Activated CD8-positive, alpha-beta T cell treated with anti-CD3 and anti-CD28 coated beads for 36 hours (primary cell): ENCODE measurements around the gene ZXDC. TPM values are rescaled to one million over a fixed set of nuclear protein-coding genes. Genes with fewer than 3 reads are reported as not detected.

Source experiments
- ATAC-seq: fragments of 200-7000 bp; cut with Tn5 transposase; one replicate; pipeline ENCODE4 v1.10.0; 2021; ENCODE audit warnings: mild to moderate bottlenecking, moderate library complexity
- CTCF ChIA-PET: fragments of 350-600 bp; sonication (Branson Sonifier 250); formaldehyde crosslinking; loops from one replicate; lab custom pipeline; 2021; ENCODE audit warnings: antibody characterized with exemption; lab: Charles Lee
- POLR2A ChIA-PET: fragments of 350-600 bp; sonication (Branson Sonifier 250); formaldehyde crosslinking; loops from one replicate; lab custom pipeline; 2021; ENCODE audit warnings: antibody characterized with exemption; lab: Charles Lee
- DNase-seq: peaks from one replicate; pipeline ENCODE4 v3.0.0-alpha.2; 2020
- H3K27ac Mint-ChIP-seq: one replicate; pipeline ENCODE4 v1.8.0; 2021; ENCODE audit warnings: mild to moderate bottlenecking, mixed read lengths
- H3K27me3 Mint-ChIP-seq: one replicate; pipeline ENCODE4 v1.8.0; 2021; ENCODE audit warnings: mixed read lengths
- H3K36me3 Mint-ChIP-seq: one replicate; pipeline ENCODE4 v1.8.0; 2021; ENCODE audit warnings: low read depth, mixed read lengths
- H3K4me1 Mint-ChIP-seq: one replicate; pipeline ENCODE4 v1.8.0; 2021; ENCODE audit warnings: low read depth, mixed read lengths
- H3K4me3 Mint-ChIP-seq: one replicate; pipeline ENCODE4 v1.8.0; 2021; ENCODE audit warnings: mild to moderate bottlenecking, moderate library complexity, mixed read lengths
- H3K9me3 Mint-ChIP-seq: one replicate; pipeline ENCODE4 v1.8.0; 2021; ENCODE audit warnings: mixed read lengths
- CTCF ChIP-seq: fragments of 200-600 bp; IDR thresholded peaks from one replicate; pipeline ENCODE4 v1.8.0; 2022; ENCODE audit warnings: antibody characterized with exemption, mild to moderate bottlenecking
- intact Hi-C: fragments of 100-400 bp; cut with micrococcal nuclease; formaldehyde crosslinking; loops from one replicate; pipeline ENCODE4 v1.10.0; 2022
- total RNA-seq, 2 experiments: library from RNA; stranded (reverse); gene quantifications; one replicate each; pipeline ENCODE4 v1.2.3, GENCODE V29; 2021

ZXDC gene
- total RNA-seq, 2 experiments from 2014 or later, result 27.8 to 29.8 TPM

GRCh38 chr3:126491221-126492013, 15.7 kb upstream of the ZXDC start:
- ATAC-seq (no peak), DNase-seq (no peak)
- no peak for TF ChIP-seq CTCF
- POLR2A ChIA-PET, result no interaction called here
- intact Hi-C loops, result no loop called here
- H3K27me3 Mint-ChIP-seq, result no peaks in the 10 kb centered on the region
- CTCF ChIA-PET, result no interaction called here
- no peaks in the 10 kb centered on the region for H3K9me3 Mint-ChIP-seq
- no peak overlapping the region for H3K27ac Mint-ChIP-seq
- peaks cover 12% of the 10 kb centered on the region for H3K4me1 Mint-ChIP-seq
- H3K4me3 Mint-ChIP-seq, result no peak overlapping the region
- H3K36me3 Mint-ChIP-seq, result no peaks in the 10 kb centered on the region

- H3K36me3 Mint-ChIP-seq, result no peaks in the 10 kb centered on the region
- CTCF ChIA-PET, result no interaction called here
- ATAC-seq (no peak), DNase-seq (no peak)
- H3K4me3 Mint-ChIP-seq, result no peak overlapping the region
- H3K9me3 Mint-ChIP-seq, result no peaks in the 10 kb centered on the region
- no peak for TF ChIP-seq CTCF
- H3K4me1 Mint-ChIP-seq, result peaks cover 13% of the 10 kb centered on the region
- POLR2A ChIA-PET, result no interaction called here
- H3K27me3 Mint-ChIP-seq, result no peaks in the 10 kb centered on the region
- intact Hi-C loops, result no loop called here
- no peak overlapping the region for H3K27ac Mint-ChIP-seq
These were observed 14.9 kb upstream of the ZXDC start for GRCh38 chr3:126490619-126491018.

- Mint-ChIP-seq H3K4me3 (no peak overlapping the region), H3K27me3 (no peaks in the 10 kb centered on the region), H3K9me3 (no peaks in the 10 kb centered on the region), H3K4me1 (peaks cover 13% of the 10 kb centered on the region), H3K27ac (no peak overlapping the region), H3K36me3 (no peaks in the 10 kb centered on the region)
- TF ChIP-seq CTCF, result no peak
- DNase-seq, result no peak
- ChIA-PET POLR2A (no interaction called here), CTCF (no interaction called here)
- no peak for ATAC-seq
- intact Hi-C loops, result no loop called here
These were observed 13.3 kb upstream of the ZXDC start for GRCh38 chr3:126488886-126489569.

DNA sequence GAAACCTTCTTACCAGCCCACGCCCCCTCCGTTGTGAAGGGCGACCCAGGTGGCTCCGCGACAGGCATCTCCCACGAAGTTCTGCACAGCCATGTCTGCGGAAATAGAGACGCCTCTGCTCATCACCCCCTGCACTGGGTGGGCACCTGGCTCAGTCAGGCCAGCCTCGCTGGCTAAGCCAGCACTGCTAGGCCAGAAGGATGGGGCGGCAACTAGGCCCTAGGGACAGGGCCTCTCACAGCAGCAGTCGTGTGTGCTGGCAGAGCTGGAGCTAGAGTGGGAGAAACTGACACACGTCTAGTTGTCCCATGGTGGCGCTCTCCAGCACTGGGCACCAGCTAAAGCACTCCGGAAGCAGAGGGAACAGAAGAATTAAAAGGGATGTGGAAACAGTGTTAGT, 12.5 kb upstream of the ZXDC start:
- no peaks in the 10 kb centered on the region for H3K36me3 Mint-ChIP-seq
- no peaks in the 10 kb centered on the region for H3K9me3 Mint-ChIP-seq
- no peaks in the 10 kb centered on the region for H3K27me3 Mint-ChIP-seq
- POLR2A ChIA-PET, result no interaction called here
- H3K27ac Mint-ChIP-seq, result no peak overlapping the region
- H3K4me1 Mint-ChIP-seq, result peaks cover 11% of the 10 kb centered on the region
- intact Hi-C loops, result no loop called here
- ATAC-seq (no peak), DNase-seq (no peak)
- no peak overlapping the region for H3K4me3 Mint-ChIP-seq
- no peak for TF ChIP-seq CTCF
- CTCF ChIA-PET, result no interaction called here

- ChIA-PET POLR2A (no interaction called here), CTCF (no interaction called here)
- peaks cover 11% of the 10 kb centered on the region for H3K4me1 Mint-ChIP-seq
These were observed 11.6 kb upstream of the ZXDC start for GRCh38 chr3:126487151-126487771.

More at GRCh38 chr3:126487151-126487771, 11.6 kb upstream of the ZXDC start:
- DNase-seq (peak; percentile 39), ATAC-seq (peak; percentile 94)
- peak overlapping the region; percentile 85 for H3K27ac Mint-ChIP-seq
- no peaks in the 10 kb centered on the region for H3K27me3 Mint-ChIP-seq
- intact Hi-C loops, result no loop called here
- no peak for TF ChIP-seq CTCF
- no peak overlapping the region for H3K4me3 Mint-ChIP-seq
- no peaks in the 10 kb centered on the region for H3K9me3 Mint-ChIP-seq
- H3K36me3 Mint-ChIP-seq, result no peaks in the 10 kb centered on the region
